ENCODE results near the gene DNTT.

DNTT gene
- long read RNA-seq: 0 reads

- Histone ChIP-seq H3K27ac (replicated peaks) (no peak within 1 kb of the TSS), H3K4me3 (replicated peaks; ENCODE audit: insufficient read depth, low read length) (no peak within 1 kb of the TSS), H3K27me3 (ENCODE audit: insufficient read depth, poor library complexity, severe bottlenecking) (no peaks in the 10 kb centered on the region)
- no peak for DNase-seq (ENCODE audit: low read depth in 1 of 2, low spot score in 1 of 2)
- TF ChIP-seq SPI1 (IDR thresholded peaks at IDR 0.05; ENCODE audit: borderline replicate concordance, low read depth): no peak
- TF ChIP-seq CTCF (IDR thresholded peaks at IDR 0.05; ENCODE audit: insufficient read depth, low read length): no peak
- TF ChIP-seq REST (IDR thresholded peaks at IDR 0.05; ENCODE audit: insufficient replicate concordance, low read depth): no peak
Observed at GRCh38 chr10:96304230-96304629, at the start of gene DNTT. Gene DNTT, plus strand, starts transcription at chr10:96304434. Its CDS starts 64 bp downstream, at chr10:96304498.

GRCh38 chr10:96254976-96255375, 49.3 kb upstream of the DNTT start:
- DNase-seq (ENCODE audit: low read depth in 1 of 2, low spot score in 1 of 2): no peak
- Histone ChIP-seq H3K27ac (replicated peaks) (no peak overlapping the region), H3K4me3 (replicated peaks; ENCODE audit: insufficient read depth, low read length) (no peak overlapping the region), H3K27me3 (ENCODE audit: insufficient read depth, poor library complexity, severe bottlenecking) (no peaks in the 10 kb centered on the region)
- TF ChIP-seq CTCF (IDR thresholded peaks at IDR 0.05; ENCODE audit: insufficient read depth, low read length) (no peak), POLR2AphosphoS5 (IDR thresholded peaks at IDR 0.05; ENCODE audit: low read depth) (no peak), SPI1 (IDR thresholded peaks at IDR 0.05; ENCODE audit: borderline replicate concordance, low read depth) (no peak), REST (IDR thresholded peaks at IDR 0.05; ENCODE audit: insufficient replicate concordance, low read depth) (no peak), GABPA (IDR thresholded peaks at IDR 0.05; ENCODE audit: low read depth) (no peak)

- DNase-seq (ENCODE audit: low read depth in 1 of 2, low spot score in 1 of 2): no peak
- Histone ChIP-seq H3K27me3 (ENCODE audit: insufficient read depth, poor library complexity, severe bottlenecking) (no peaks in the 10 kb centered on the region), H3K4me3 (replicated peaks; ENCODE audit: insufficient read depth, low read length) (no peak overlapping the region), H3K27ac (replicated peaks) (no peak overlapping the region)
- TF ChIP-seq REST (IDR thresholded peaks at IDR 0.05; ENCODE audit: insufficient replicate concordance, low read depth) (no peak), GABPA (IDR thresholded peaks at IDR 0.05; ENCODE audit: low read depth) (no peak), POLR2AphosphoS5 (IDR thresholded peaks at IDR 0.05; ENCODE audit: low read depth) (no peak), SPI1 (IDR thresholded peaks at IDR 0.05; ENCODE audit: borderline replicate concordance, low read depth) (no peak), CTCF (IDR thresholded peaks at IDR 0.05; ENCODE audit: insufficient read depth, low read length) (no peak)
Observed at GRCh38 chr10:96255549-96256333, 48.5 kb upstream of the DNTT start.

All from HL-60 (cell line).